ENCODE measurements around the gene UNC45B.

- no peak for TF ChIP-seq CEBPB (IDR thresholded peaks at IDR 0.05; ENCODE audit: low read depth)
- TF ChIP-seq CTCF (IDR thresholded peaks at IDR 0.05 in 2 of 3, conservative IDR thresholded peaks at IDR 0.05 in 1 of 3; ENCODE audit: borderline replicate concordance in 1 of 3, insufficient read depth in 1 of 3, low read depth in 2 of 3, low read length in 2 of 3) = no peak
- TF ChIP-seq RAD21 (IDR thresholded peaks at IDR 0.05; ENCODE audit: low read depth) = no peak
These were observed 43.5 kb downstream of the UNC45B start for GRCh38 chr17:35191001-35191695.
